ENCODE results near the gene HOXB4.

GRCh38 chr17:48595278-48595999, 17.3 kb upstream of the HOXB4 start:
- TF ChIP-seq CTCF (IDR thresholded peaks at IDR 0.05) (no peak), POLR2A (IDR thresholded peaks at IDR 0.05) (no peak)

Data from adrenal gland (tissue), 5 donors.